ENCODE results near the gene STAC2. TPM values are rescaled to one million over a fixed set of nuclear protein-coding genes. Genes with fewer than 3 reads are reported as not detected.
"Not testable (repeated sequence)": the region's sequence is repeated elsewhere in the genome, so short reads cannot be mapped to it uniquely, and the experiment has no call there.

The STAC2 gene
- total RNA-seq, 4 donors from 2014 or later: 0.17 to 0.29 TPM; not detected in 2

- 81% methylated on average over 7 of the region's 7 CpGs for WGBS
- DNase-seq (ENCODE audit: extremely low spot score): no peak
- H3K27me3 ChIP-seq: no peaks in the 10 kb centered on the region
- TF ChIP-seq CTCF (IDR thresholded peaks at IDR 0.05) (peak in 1 of 3 experiments; percentile 22), EP300 (IDR thresholded peaks at IDR 0.05) (no peak)
- peaks cover 0 to 3% (median 0%) of the 10 kb centered on the region in 4 donors for H3K4me1 ChIP-seq
- H3K36me3 ChIP-seq: peaks cover 63 to 100% (median 75%) of the 10 kb centered on the region in 4 donors
- no peaks in the 10 kb centered on the region for H3K9me3 ChIP-seq
- H3K4me3 ChIP-seq: no peak overlapping the region
- no peak overlapping the region for H3K27ac ChIP-seq (replicated peaks in 1 of 4)
- intact Hi-C loops (cut with DNase I): no loop called here
Observed at GRCh38 chr17:39261286-39261685, 35.5 kb upstream of the STAC2 start.

GRCh38 chr17:39252788-39253460 lies 27.2 kb upstream of the STAC2 start:
- WGBS: 70% methylated on average over 7 of the region's 7 CpGs
- intact Hi-C loops (cut with DNase I): no loop called here
- Histone ChIP-seq H3K4me1 (no peaks in the 10 kb centered on the region), H3K4me3 (no peak overlapping the region), H3K9me3 (no peaks in the 10 kb centered on the region), H3K36me3 (peaks cover 15 to 67% (median 40%) of the 10 kb centered on the region in 4 donors), H3K27ac (replicated peaks in 1 of 4) (no peak overlapping the region), H3K27me3 (no peaks in the 10 kb centered on the region)
- TF ChIP-seq CTCF (IDR thresholded peaks at IDR 0.05): no peak
- no peak for TF ChIP-seq EP300 (IDR thresholded peaks at IDR 0.05)
- TF ChIP-seq POLR2AphosphoS5 (IDR thresholded peaks at IDR 0.05): no peak
- TF ChIP-seq POLR2A (IDR thresholded peaks at IDR 0.05; ENCODE audit: low read depth): no peak
- no peak for DNase-seq (ENCODE audit: extremely low spot score)

- Histone ChIP-seq H3K27ac (replicated peaks in 1 of 4) (no peak overlapping the region), H3K36me3 (peaks cover 12 to 58% (median 33%) of the 10 kb centered on the region in 4 donors), H3K27me3 (no peaks in the 10 kb centered on the region), H3K9me3 (no peaks in the 10 kb centered on the region), H3K4me3 (no peak overlapping the region), H3K4me1 (no peaks in the 10 kb centered on the region)
- TF ChIP-seq POLR2AphosphoS5 (IDR thresholded peaks at IDR 0.05) (no peak), CTCF (IDR thresholded peaks at IDR 0.05) (no peak), EP300 (IDR thresholded peaks at IDR 0.05) (no peak), POLR2A (IDR thresholded peaks at IDR 0.05; ENCODE audit: low read depth) (no peak)
- no peak for DNase-seq (ENCODE audit: extremely low spot score)
- intact Hi-C loops (cut with DNase I): no loop called here
- 59% methylated on average over 1 of the region's 1 CpG for WGBS
Observed at GRCh38 chr17:39251997-39252396, 26.3 kb upstream of the STAC2 start.

- H3K27me3 ChIP-seq; H3K9me3 ChIP-seq; H3K4me3 ChIP-seq; H3K4me1 ChIP-seq; intact Hi-C loops (cut with DNase I); DNase-seq (ENCODE audit: extremely low spot score); H3K27ac ChIP-seq (replicated peaks in 1 of 4): not testable (repeated sequence)
- peaks cover 12 to 38% (median 22%) of the 10 kb centered on the region in 4 donors for H3K36me3 ChIP-seq
- 94% methylated on average over 12 of the region's 12 CpGs for WGBS
Observed at GRCh38 chr17:39250076-39250475, 24.3 kb upstream of the STAC2 start.

DNA sequence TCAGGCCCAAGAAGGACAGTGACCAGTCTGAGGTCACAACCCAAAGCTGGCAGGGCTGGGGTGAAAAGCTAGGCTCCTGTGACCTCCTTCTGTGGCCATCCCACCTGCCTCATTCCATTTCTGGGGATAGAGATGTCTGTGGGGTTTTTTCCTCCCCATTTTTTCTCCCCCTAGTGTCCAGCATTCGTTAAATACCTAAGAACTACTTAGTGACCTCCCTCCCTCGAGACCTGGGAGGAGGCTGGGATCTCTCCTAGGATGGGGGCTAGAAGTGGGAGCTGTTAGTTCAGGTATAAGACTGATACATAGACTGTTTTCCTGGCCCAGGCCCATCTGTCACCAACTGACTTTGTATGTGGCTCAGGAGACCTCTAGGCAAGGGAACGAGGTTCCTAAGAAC lies 20.5 kb upstream of the STAC2 start:
- Histone ChIP-seq H3K4me3 (no peak overlapping the region), H3K4me1 (peaks cover 6 to 14% (median 10%) of the 10 kb centered on the region in 4 donors), H3K27ac (replicated peaks in 1 of 4) (no peak overlapping the region), H3K36me3 (peaks cover 0 to 6% (median 1%) of the 10 kb centered on the region in 4 donors), H3K9me3 (no peaks in the 10 kb centered on the region), H3K27me3 (peaks cover 0 to 25% (median 0%) of the 10 kb centered on the region in 4 donors)
- no peak for DNase-seq (ENCODE audit: extremely low spot score)
- WGBS: 60% methylated on average over 3 of the region's 3 CpGs
- TF ChIP-seq CTCF (IDR thresholded peaks at IDR 0.05): no peak
- no peak for TF ChIP-seq POLR2A (IDR thresholded peaks at IDR 0.05; ENCODE audit: low read depth)
- no peak for TF ChIP-seq EP300 (IDR thresholded peaks at IDR 0.05)
- intact Hi-C loops (cut with DNase I): no loop called here

Data from esophagus muscularis mucosa (tissue), 4 donors.